ENCODE results near the gene SLC66A2.
"Not testable (repeated sequence)": the region's sequence is repeated elsewhere in the genome, so short reads cannot be mapped to it uniquely, and the experiment has no call there.

SLC66A2 gene

GRCh38 chr18:79871026-79871390, 80.4 kb downstream of the SLC66A2 start:
- H3K4me3 ChIP-seq (ENCODE audit: low read length) = no peak overlapping the region
- H3K36me3 ChIP-seq (ENCODE audit: control insufficient read depth, insufficient read depth, low read length) = no peaks in the 10 kb centered on the region
- no peak overlapping the region for H3K27ac ChIP-seq (ENCODE audit: low read depth, low read length)
- H3K9ac ChIP-seq (ENCODE audit: low read length) = no peak overlapping the region
- no peaks in the 10 kb centered on the region for H3K4me1 ChIP-seq (ENCODE audit: control insufficient read depth, insufficient read depth, low read length)
- H3K27me3 ChIP-seq (ENCODE audit: control insufficient read depth, insufficient read depth, low read length) = no peaks in the 10 kb centered on the region

GRCh38 chr18:79870301-79871025, 81.0 kb downstream of the SLC66A2 start:
- no peaks in the 10 kb centered on the region for H3K27me3 ChIP-seq (ENCODE audit: control insufficient read depth, insufficient read depth, low read length)
- H3K36me3 ChIP-seq (ENCODE audit: control insufficient read depth, insufficient read depth, low read length) = no peaks in the 10 kb centered on the region
- no peak overlapping the region for H3K27ac ChIP-seq (ENCODE audit: low read depth, low read length)
- H3K4me1 ChIP-seq (ENCODE audit: control insufficient read depth, insufficient read depth, low read length) = no peaks in the 10 kb centered on the region
- no peak overlapping the region for H3K4me3 ChIP-seq (ENCODE audit: low read length)
- no peak overlapping the region for H3K9ac ChIP-seq (ENCODE audit: low read length)

- H3K4me3 ChIP-seq (ENCODE audit: low read length) = no peak overlapping the region
- H3K9ac ChIP-seq (ENCODE audit: low read length) = no peak overlapping the region
- no peaks in the 10 kb centered on the region for H3K27me3 ChIP-seq (ENCODE audit: control insufficient read depth, insufficient read depth, low read length)
- H3K36me3 ChIP-seq (ENCODE audit: control insufficient read depth, insufficient read depth, low read length) = no peaks in the 10 kb centered on the region
- no peak overlapping the region for H3K27ac ChIP-seq (ENCODE audit: low read depth, low read length)
- no peaks in the 10 kb centered on the region for H3K4me1 ChIP-seq (ENCODE audit: control insufficient read depth, insufficient read depth, low read length)
Measured at GRCh38 chr18:79869591-79870300, 81.7 kb downstream of the SLC66A2 start.

GRCh38 chr18:79868811-79869541, 82.5 kb downstream of the SLC66A2 start:
- H3K4me3 ChIP-seq (ENCODE audit: low read length) = no peak overlapping the region
- H3K4me1 ChIP-seq (ENCODE audit: control insufficient read depth, insufficient read depth, low read length) = no peaks in the 10 kb centered on the region
- no peak overlapping the region for H3K9ac ChIP-seq (ENCODE audit: low read length)
- no peak overlapping the region for H3K27ac ChIP-seq (ENCODE audit: low read depth, low read length)
- no peaks in the 10 kb centered on the region for H3K36me3 ChIP-seq (ENCODE audit: control insufficient read depth, insufficient read depth, low read length)
- no peaks in the 10 kb centered on the region for H3K27me3 ChIP-seq (ENCODE audit: control insufficient read depth, insufficient read depth, low read length)

DNA sequence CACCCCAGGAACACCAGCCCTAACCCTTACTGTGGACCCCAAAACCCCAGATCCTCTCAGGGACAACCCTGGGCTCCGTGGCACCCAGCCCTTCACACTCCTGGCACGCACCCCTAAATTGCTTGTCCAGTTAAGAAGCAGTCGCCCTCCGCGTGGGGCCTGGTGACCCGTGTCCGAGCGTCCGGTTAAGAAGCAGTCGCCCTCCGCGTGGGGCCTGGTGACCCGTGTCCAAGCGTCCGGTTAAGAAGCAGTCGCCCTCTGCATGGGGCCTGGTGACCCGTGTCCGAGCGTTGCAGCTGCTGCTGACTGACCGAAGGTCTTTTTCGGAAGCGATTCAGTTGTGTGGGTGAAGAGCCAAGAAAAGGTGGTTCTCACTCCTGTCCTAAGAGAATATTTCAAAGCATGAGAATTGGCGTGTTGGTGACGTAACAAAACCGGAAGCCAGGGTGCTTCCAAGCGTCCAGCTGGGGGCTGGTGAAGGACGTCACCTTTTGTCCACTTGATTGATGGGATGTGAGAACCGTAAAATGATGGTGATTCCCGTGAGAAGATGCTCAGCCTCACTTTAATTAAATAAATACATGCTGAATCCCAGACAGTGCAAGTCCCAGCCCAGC, 83.2 kb downstream of the SLC66A2 start:
- Histone ChIP-seq H3K9ac (ENCODE audit: low read length) (no peak overlapping the region), H3K27ac (ENCODE audit: low read depth, low read length) (no peak overlapping the region), H3K36me3 (ENCODE audit: control insufficient read depth, insufficient read depth, low read length) (no peaks in the 10 kb centered on the region), H3K4me1 (ENCODE audit: control insufficient read depth, insufficient read depth, low read length) (no peaks in the 10 kb centered on the region), H3K27me3 (ENCODE audit: control insufficient read depth, insufficient read depth, low read length) (no peaks in the 10 kb centered on the region), H3K4me3 (ENCODE audit: low read length) (no peak overlapping the region)

DNA sequence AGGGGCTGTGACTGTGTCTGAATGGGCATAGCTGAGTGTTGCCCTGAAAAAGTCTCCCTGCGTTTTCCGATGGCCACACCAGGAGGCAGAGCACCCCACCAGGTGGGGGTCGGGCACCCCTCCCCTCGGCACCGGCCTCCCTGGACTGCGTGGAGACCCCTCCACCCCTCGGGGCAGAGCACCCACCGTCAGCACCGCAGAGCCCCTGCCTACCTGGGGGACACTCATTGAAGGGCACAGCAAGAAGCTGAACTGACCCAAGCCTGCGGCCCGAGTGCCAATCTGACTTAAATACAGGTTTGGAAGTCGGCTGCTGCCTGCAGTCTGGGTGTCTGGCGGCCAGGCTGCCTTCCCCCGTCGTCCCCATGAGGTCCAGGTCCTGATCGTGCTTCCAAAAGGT, 83.8 kb downstream of the SLC66A2 start:
- no peaks in the 10 kb centered on the region for H3K36me3 ChIP-seq (ENCODE audit: control insufficient read depth, insufficient read depth, low read length)
- H3K27me3 ChIP-seq (ENCODE audit: control insufficient read depth, insufficient read depth, low read length) = no peaks in the 10 kb centered on the region
- no peak overlapping the region for H3K4me3 ChIP-seq (ENCODE audit: low read length)
- no peak overlapping the region for H3K27ac ChIP-seq (ENCODE audit: low read depth, low read length)
- no peaks in the 10 kb centered on the region for H3K4me1 ChIP-seq (ENCODE audit: control insufficient read depth, insufficient read depth, low read length)
- no peak overlapping the region for H3K9ac ChIP-seq (ENCODE audit: low read length)

GRCh38 chr18:79866889-79867574, 84.4 kb downstream of the SLC66A2 start:
- no peak overlapping the region for H3K4me3 ChIP-seq (ENCODE audit: low read length)
- H3K4me1 ChIP-seq (ENCODE audit: control insufficient read depth, insufficient read depth, low read length) = no peaks in the 10 kb centered on the region
- no peak overlapping the region for H3K9ac ChIP-seq (ENCODE audit: low read length)
- H3K27me3 ChIP-seq (ENCODE audit: control insufficient read depth, insufficient read depth, low read length) = no peaks in the 10 kb centered on the region
- H3K36me3 ChIP-seq (ENCODE audit: control insufficient read depth, insufficient read depth, low read length) = no peaks in the 10 kb centered on the region
- no peak overlapping the region for H3K27ac ChIP-seq (ENCODE audit: low read depth, low read length)

DNA sequence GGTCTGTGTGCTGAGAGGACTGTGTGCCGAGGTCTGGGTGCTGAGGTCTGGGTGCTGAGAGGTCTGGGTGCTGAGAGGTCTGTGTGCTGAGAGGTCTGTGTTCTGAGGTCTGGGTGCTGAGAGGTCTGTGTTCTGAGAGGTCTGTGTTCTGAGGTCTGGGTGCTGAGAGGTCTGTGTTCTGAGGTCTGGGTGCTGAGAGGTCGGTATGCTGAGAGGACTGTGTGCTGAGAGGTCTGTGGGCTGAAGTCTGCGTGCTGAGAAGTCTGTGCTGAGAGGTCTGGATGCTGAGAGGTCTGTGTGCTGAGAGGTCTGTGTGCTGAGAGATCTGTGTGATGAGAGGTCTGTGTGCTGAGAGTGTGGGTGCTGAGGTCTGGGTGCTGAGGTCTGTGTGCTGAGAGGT, 85.5 kb downstream of the SLC66A2 start:
- H3K27me3 ChIP-seq (ENCODE audit: control insufficient read depth, insufficient read depth, low read length); H3K4me1 ChIP-seq (ENCODE audit: control insufficient read depth, insufficient read depth, low read length); H3K27ac ChIP-seq (ENCODE audit: low read depth, low read length); H3K9ac ChIP-seq (ENCODE audit: low read length); H3K4me3 ChIP-seq (ENCODE audit: low read length); H3K36me3 ChIP-seq (ENCODE audit: control insufficient read depth, insufficient read depth, low read length): not testable (repeated sequence)

- H3K9ac ChIP-seq (ENCODE audit: low read length); H3K27ac ChIP-seq (ENCODE audit: low read depth, low read length); H3K36me3 ChIP-seq (ENCODE audit: control insufficient read depth, insufficient read depth, low read length); H3K27me3 ChIP-seq (ENCODE audit: control insufficient read depth, insufficient read depth, low read length); H3K4me3 ChIP-seq (ENCODE audit: low read length); H3K4me1 ChIP-seq (ENCODE audit: control insufficient read depth, insufficient read depth, low read length): not testable (repeated sequence)
Measured at GRCh38 chr18:79864955-79865354, 86.5 kb downstream of the SLC66A2 start.

- Histone ChIP-seq H3K9ac (ENCODE audit: low read length) (no peak overlapping the region), H3K36me3 (ENCODE audit: control insufficient read depth, insufficient read depth, low read length) (no peaks in the 10 kb centered on the region), H3K4me3 (ENCODE audit: low read length) (no peak overlapping the region)
Measured at GRCh38 chr18:79864006-79864725, 87.3 kb downstream of the SLC66A2 start.

GRCh38 chr18:79863161-79864005, 88.1 kb downstream of the SLC66A2 start:
- H3K4me3 ChIP-seq (ENCODE audit: low read length) = no peak overlapping the region
- H3K4me1 ChIP-seq (ENCODE audit: control insufficient read depth, insufficient read depth, low read length) = no peaks in the 10 kb centered on the region
- no peak overlapping the region for H3K9ac ChIP-seq (ENCODE audit: low read length)
- no peaks in the 10 kb centered on the region for H3K36me3 ChIP-seq (ENCODE audit: control insufficient read depth, insufficient read depth, low read length)
- H3K27ac ChIP-seq (ENCODE audit: low read depth, low read length) = no peak overlapping the region
- no peaks in the 10 kb centered on the region for H3K27me3 ChIP-seq (ENCODE audit: control insufficient read depth, insufficient read depth, low read length)

More at GRCh38 chr18:79864006-79864725, 87.3 kb downstream of the SLC66A2 start:
- Histone ChIP-seq H3K4me1 (ENCODE audit: control insufficient read depth, insufficient read depth, low read length) (no peaks in the 10 kb centered on the region), H3K27me3 (ENCODE audit: control insufficient read depth, insufficient read depth, low read length) (no peaks in the 10 kb centered on the region), H3K27ac (ENCODE audit: low read depth, low read length) (no peak overlapping the region)

Data from rectal smooth muscle tissue (tissue), 1 donor.